Measurements from ENCODE around the gene DOCK4.

DNA sequence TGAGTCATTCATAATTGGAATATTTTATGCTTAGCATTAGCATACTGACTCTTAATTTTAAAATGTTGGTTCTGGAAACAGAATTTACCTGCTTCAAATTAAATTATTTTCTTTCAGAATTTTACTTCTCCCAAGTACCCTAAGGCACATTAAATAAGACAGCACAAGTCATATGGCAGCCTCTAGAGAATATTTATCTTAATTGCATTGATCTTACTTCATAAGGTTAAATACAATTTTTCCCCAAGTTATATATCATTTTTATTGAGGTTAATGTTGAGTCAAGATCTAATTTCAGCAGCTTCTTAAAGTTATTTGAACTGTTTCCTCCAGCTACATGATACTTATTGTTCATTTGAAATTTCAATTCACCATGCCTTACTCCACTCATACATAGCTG, 520.9 kb downstream of the DOCK4 start:
- TF ChIP-seq BHLHE40 (IDR thresholded peaks at IDR 0.05; ENCODE audit: borderline replicate concordance): no peak
- TF ChIP-seq SP1 (IDR thresholded peaks at IDR 0.05): no peak
- no peak for TF ChIP-seq ZNF384 (IDR thresholded peaks at IDR 0.05)
